ENCODE measurements around the gene ABR.

The ABR gene

DNA sequence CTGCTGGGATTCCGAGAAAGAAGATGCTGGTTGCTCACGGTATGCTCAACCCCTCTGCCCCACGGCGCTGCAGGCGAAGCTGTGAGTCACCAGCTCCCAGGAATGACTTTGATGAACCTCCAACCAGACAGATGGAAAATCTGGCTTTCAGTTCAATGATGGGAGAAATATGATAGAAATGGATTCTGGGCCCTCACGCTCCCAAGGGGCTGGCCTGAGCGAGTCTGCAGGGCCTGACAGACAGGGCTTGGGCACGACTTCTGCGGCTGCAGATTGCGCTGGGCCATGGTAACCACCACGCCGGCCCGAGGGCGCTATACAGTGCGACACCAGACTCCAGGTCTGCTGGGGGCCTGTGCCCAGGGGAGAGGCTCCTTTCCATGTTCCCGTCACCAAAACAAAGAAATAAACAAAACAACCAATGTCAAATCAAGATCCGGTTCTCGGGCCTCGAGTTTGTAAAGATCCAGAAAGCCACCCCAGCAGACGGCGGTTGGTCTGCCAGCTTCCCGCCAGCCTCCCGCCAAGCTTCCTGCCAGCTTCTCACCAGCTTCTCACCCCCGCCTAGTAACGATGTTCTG, 11.1 kb upstream of the ABR start:
- H3K4me1 Mint-ChIP-seq (ENCODE audit: low read depth), result peaks cover 6% of the 10 kb centered on the region
- no peaks in the 10 kb centered on the region for H3K9me3 Mint-ChIP-seq

DNA sequence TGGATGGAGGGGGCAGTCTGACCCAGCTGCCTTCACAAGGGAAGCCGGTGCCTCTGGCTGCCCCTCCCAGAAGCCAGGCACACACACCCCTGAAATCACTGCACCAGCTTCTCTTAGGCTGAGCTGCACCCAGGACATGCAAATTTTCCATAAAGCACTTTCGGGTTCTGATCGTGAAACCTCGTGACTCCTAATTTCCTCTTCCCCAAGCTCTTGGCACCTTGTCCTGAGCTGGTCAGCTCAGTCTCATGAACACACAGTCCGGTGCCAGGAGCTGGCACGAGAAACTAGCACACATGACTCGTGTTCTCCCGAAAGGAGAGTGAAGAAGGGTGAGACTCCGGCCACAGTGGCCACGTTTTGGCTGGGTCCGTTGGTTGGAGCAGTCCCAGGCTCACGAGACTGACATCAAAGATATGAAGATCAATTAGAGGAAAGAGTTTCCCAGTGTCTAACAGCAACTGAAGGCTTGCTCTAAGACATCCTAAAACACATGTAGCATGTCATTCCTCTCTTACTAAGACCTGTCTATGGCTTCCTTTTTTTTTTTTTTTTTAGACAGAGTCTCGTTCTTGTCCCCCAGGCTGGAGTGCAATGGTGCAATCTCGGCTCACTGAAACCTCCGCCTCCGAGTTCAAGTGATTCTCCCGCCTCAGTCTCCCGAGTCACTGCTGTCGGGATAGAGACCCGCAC, 9.2 kb upstream of the ABR start:
- DNase-seq (ENCODE audit: low spot score), result no peak
- H3K36me3 Mint-ChIP-seq (ENCODE audit: low read depth), result no peaks in the 10 kb centered on the region
- H3K4me1 Mint-ChIP-seq (ENCODE audit: low read depth), result peaks cover 6% of the 10 kb centered on the region
- no peak overlapping the region for H3K4me3 Mint-ChIP-seq
- H3K27me3 Mint-ChIP-seq (ENCODE audit: low read depth), result peaks cover 6% of the 10 kb centered on the region
- no peaks in the 10 kb centered on the region for H3K9me3 Mint-ChIP-seq
- no peak overlapping the region for H3K27ac Mint-ChIP-seq

More for the DNA sequence above, 11.1 kb upstream of the ABR start:
- DNase-seq (ENCODE audit: low spot score), result no peak
- Mint-ChIP-seq H3K27me3 (ENCODE audit: low read depth) (peaks cover 6% of the 10 kb centered on the region), H3K4me3 (no peak overlapping the region), H3K36me3 (ENCODE audit: low read depth) (no peaks in the 10 kb centered on the region), H3K27ac (no peak overlapping the region)

DNA sequence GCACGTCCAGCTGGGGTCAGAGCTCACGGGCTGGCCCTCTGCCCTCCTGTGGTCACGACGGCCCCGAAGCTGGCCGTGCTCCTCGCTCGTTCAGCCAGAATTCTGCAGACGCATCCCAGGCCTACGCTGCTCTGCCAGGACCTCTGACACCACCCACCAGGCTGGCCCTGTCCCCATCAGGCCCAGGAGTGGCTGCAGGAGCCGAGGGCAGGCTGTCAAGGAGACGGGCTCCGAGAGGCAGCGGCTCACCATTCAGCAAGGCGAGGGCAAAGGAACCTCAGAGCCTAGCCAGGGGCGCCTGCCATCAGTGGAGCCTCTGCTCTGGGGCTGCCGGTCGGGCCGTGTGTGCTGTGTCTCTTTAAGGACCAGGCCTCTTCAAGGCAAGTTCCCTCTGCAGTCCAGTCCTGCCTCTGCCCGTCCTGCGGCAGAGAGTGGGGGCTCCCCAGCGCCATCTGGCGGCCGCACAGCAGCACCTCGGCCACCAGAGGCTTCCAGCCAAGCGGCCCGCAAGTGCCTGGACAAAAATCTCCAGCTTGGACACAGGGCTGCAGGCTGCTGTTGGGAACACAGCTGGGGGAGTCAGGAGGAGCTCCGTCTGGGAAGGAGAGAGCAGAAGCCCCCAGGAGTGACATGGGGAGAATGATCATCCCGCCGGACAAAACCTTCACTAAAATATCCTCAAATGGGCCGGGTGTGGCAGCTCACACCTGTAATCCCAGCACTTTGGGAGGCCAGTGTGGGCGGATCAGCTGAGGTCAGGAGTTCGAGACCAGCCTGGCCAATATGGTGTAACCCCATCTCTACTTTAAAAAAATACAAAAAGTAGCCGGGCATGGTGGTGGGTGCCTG, 7.4 kb upstream of the ABR start:
- no peaks in the 10 kb centered on the region for H3K9me3 Mint-ChIP-seq
- DNase-seq (ENCODE audit: low spot score), result peak; percentile 71
- peaks cover 3% of the 10 kb centered on the region for H3K4me1 Mint-ChIP-seq (ENCODE audit: low read depth)
- no peak overlapping the region for H3K27ac Mint-ChIP-seq
- H3K27me3 Mint-ChIP-seq (ENCODE audit: low read depth), result peaks cover 3% of the 10 kb centered on the region
- H3K36me3 Mint-ChIP-seq (ENCODE audit: low read depth), result no peaks in the 10 kb centered on the region
- no peak overlapping the region for H3K4me3 Mint-ChIP-seq

DNA sequence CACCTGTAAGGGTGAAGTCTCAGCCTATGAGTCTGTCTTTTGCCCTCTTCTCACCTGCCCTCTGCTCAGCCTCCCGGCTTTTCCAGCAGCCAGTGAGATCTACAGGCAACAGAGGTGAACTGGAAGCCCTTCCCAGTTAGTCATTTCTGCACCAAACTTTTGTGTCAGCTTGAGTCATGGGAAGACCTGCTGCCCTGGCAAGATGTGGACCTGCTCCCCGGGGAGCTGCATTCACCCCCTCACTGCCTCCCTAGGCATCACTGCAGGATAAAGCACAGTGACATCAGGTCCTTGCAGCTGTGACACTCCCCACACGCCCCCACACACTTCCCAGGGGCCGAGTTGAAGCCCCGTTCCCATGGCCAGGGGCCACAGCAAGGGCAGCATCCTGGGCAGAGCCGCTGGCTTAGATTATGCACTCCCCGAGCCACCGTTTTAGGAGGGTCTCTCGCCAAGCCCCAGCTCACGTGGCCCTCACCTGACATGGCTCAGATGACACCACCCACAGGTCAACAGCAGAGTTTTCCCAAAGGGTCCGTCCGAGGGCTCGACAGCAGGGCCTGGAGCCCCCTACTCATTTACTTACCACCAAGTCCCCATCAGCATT, 6.5 kb upstream of the ABR start:
- no peak overlapping the region for H3K27ac Mint-ChIP-seq
- no peaks in the 10 kb centered on the region for H3K36me3 Mint-ChIP-seq (ENCODE audit: low read depth)
- H3K27me3 Mint-ChIP-seq (ENCODE audit: low read depth), result peaks cover 5% of the 10 kb centered on the region
- no peak overlapping the region for H3K4me3 Mint-ChIP-seq
- peaks cover 3% of the 10 kb centered on the region for H3K4me1 Mint-ChIP-seq (ENCODE audit: low read depth)
- H3K9me3 Mint-ChIP-seq, result no peaks in the 10 kb centered on the region
- DNase-seq (ENCODE audit: low spot score), result no peak

DNA sequence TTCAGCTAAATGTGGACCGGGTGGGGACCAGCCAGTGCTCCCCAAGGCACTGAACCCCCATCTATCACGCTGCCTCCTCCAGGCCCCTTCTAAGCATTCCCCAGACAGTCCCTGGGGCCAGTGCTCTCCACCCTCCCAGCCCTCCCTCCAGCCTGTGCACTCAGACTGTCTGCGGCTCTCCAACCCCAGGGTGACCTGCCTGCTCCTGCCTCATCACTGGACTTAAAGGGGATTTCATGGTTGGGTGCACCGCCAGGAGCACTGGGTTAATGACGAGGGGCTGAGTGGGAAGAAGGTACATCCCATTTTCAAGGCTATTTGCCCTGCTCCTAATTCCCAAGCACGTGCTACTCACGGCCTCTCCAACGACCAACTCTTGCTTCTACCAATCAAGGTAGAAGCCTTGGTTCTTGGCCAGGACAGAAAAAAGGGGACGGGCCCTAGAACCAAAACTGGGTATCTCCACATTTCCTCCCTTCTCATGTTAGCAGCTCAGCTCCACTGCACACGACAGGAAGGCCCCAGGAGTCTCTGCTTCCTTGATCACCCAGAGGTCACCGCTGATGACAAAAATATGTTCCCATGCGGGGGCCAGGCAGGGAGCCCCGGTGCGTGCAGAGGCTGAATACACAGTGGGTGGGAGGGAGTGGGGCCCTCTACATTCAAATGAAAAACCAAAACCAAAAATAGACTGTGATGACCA, 3.5 kb upstream of the ABR start:
- Mint-ChIP-seq H3K4me1 (ENCODE audit: low read depth) (peaks cover 3% of the 10 kb centered on the region), H3K27me3 (ENCODE audit: low read depth) (peaks cover 14% of the 10 kb centered on the region), H3K27ac (no peak overlapping the region), H3K36me3 (ENCODE audit: low read depth) (no peaks in the 10 kb centered on the region), H3K4me3 (no peak overlapping the region), H3K9me3 (no peaks in the 10 kb centered on the region)
- DNase-seq (ENCODE audit: low spot score), result no peak

DNA sequence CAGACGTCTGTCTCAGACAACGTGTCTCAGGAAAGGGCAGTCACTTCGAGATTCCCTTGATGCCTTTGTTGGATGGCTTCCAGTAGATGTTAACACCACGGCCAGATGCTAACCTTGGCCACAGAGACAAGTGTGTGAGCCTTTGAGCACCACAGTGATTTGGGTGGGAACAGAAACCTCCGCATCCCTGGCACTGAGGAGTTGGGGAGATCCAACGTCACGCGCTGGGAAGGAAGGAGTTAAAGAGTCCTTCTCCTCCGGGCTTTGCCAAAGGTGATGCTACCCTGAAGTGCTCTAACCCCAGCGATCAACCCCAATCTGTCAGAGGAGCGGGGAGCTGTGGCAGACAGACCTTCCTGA, 3.0 kb upstream of the ABR start:
- no peaks in the 10 kb centered on the region for H3K9me3 Mint-ChIP-seq
- DNase-seq (ENCODE audit: low spot score), result no peak
- no peak overlapping the region for H3K27ac Mint-ChIP-seq
- H3K4me1 Mint-ChIP-seq (ENCODE audit: low read depth), result peaks cover 3% of the 10 kb centered on the region
- no peak overlapping the region for H3K4me3 Mint-ChIP-seq
- H3K27me3 Mint-ChIP-seq (ENCODE audit: low read depth), result peaks cover 20% of the 10 kb centered on the region
- no peaks in the 10 kb centered on the region for H3K36me3 Mint-ChIP-seq (ENCODE audit: low read depth)

DNA sequence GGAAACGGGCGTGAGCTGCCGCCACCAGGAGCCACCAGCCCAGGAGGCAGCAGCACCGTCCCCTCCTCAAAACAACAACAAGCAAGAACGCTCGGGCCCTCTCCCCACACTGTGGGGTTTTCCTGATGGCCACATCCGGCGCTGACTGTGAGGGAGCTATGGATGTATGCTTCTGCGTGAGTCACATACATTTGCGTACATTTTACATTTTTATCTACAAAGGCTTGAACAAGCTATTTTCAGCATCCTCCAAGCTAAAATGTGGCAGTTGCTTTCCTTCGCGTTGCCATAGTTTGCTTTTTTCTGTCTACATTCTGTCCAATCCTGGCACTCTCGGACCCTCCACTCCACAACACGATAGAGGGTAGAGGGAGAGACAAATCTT, 2.0 kb upstream of the ABR start:
- Mint-ChIP-seq H3K4me3 (no peak overlapping the region), H3K4me1 (ENCODE audit: low read depth) (no peaks in the 10 kb centered on the region), H3K27ac (no peak overlapping the region), H3K27me3 (ENCODE audit: low read depth) (peaks cover 24% of the 10 kb centered on the region), H3K36me3 (ENCODE audit: low read depth) (no peaks in the 10 kb centered on the region), H3K9me3 (no peaks in the 10 kb centered on the region)
- no peak for DNase-seq (ENCODE audit: low spot score)

DNA sequence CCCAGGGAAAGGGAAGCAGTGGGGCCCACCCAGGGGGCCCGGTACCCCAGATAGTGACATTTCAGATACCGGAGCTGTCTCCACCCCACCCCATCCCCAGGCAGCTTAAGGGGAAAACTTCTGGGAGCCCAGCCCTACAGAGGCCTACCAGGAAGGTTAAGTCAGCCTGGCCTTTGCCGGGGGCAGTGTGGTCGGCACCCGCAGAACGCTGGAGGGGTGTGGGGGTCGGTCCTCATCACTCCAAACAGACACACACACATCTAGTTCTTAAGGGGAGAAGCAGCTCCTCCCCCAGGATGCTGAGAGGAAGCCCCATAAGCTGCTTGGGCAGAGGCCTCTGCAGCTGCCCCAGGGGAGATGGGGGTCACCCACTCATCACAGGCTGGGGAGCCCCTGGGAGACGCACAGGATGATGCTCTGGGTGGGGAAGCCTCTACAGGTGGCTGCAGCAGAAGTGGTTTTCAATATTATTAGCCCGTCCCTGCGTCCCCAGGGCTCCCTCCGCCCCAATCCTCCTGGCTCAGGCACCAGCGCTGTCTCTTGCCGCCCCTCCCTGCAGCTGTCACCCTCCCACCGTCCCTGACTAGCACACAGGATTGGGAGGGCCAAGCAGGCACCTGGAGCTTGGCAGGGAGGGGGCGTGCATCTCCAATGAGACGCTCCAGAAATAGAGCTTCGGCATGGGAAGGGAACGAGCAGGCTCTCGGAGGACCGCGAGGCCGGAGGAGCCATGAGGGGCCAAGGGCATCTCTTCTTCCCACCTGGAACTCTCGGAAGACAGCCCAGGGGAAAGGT, 1.4 kb upstream of the ABR start:
- H3K9me3 Mint-ChIP-seq, result no peaks in the 10 kb centered on the region
- H3K27me3 Mint-ChIP-seq (ENCODE audit: low read depth), result peaks cover 27% of the 10 kb centered on the region
- no peak overlapping the region for H3K27ac Mint-ChIP-seq
- H3K4me3 Mint-ChIP-seq, result no peak overlapping the region
- H3K36me3 Mint-ChIP-seq (ENCODE audit: low read depth), result no peaks in the 10 kb centered on the region
- no peaks in the 10 kb centered on the region for H3K4me1 Mint-ChIP-seq (ENCODE audit: low read depth)
- DNase-seq (ENCODE audit: low spot score), result no peak

DNA sequence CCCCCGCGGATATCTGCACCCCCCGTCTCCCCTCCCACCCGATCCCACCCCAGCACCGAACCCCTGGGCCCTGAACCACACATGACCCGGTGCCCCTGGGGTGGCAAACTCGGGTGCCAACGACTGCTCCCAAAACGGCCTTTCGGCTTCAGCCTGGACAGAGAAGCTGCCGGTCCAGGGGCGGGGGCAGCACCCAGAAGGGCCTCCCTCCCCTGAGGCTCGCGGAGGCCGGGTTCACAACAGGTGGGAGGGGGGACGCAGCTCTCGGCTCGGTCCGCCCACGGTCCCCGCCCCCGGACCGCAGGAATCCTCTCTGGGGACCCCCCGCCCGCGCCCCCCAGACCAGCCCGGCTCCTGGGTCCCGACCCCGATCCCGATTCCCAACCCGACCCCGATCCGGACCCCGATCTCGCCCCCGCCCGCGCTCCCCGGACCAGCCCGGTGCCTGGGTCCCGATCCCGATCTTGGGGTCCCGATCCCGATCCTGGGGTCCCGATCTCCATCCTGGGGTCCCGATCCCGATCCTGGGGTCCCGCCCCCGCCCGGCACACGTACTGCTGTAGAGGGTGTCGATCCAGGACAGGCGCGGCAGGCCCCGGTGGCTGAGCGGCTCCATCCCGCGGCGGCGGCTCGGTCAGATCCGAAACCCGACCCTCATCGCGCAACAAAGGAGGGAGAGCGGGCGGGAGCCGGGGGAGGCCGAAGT, 516 bp downstream of the ABR start:
- Mint-ChIP-seq H3K4me1 (ENCODE audit: low read depth) (no peaks in the 10 kb centered on the region), H3K4me3 (peak overlapping the region; percentile 64), H3K36me3 (ENCODE audit: low read depth) (no peaks in the 10 kb centered on the region), H3K27me3 (ENCODE audit: low read depth) (peaks cover 27% of the 10 kb centered on the region), H3K27ac (no peak overlapping the region), H3K9me3 (no peaks in the 10 kb centered on the region)
- DNase-seq (ENCODE audit: low spot score), result no peak

DNA sequence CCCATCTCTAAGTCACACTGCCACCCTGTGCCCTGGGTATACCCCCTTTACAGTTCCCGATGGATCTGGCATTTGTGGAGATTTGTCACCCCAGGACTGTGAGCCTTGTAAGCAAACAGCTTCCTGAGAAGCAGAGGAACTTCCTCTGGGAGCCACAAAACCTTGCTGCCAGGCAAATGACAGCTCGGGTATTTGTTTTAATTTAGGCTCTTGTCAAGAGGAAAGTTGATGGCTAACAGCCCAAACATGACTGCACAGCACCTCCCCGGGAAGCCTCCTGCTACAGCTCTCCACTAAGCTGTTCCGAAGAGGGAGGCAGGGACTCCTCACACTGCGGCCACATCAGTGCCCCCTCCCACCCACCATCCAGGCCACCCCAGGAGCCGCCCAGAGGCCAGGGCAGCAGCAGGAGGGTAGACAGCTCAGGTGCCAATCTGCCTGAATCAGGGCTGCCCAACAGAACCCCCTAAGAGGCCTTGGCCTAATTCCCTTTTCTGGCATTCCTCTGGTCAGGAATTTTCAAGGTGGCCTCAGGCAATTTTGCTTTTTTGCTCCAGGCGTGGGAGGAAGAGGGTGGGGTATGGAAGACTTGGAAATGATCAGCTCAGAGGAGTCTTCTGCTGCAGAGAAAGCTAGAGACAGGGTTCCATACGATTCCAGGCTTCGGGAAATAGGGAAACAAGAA, 2.6 kb downstream of the ABR start:
- Mint-ChIP-seq H3K4me3 (no peak overlapping the region), H3K27ac (no peak overlapping the region), H3K36me3 (ENCODE audit: low read depth) (no peaks in the 10 kb centered on the region), H3K9me3 (no peaks in the 10 kb centered on the region), H3K27me3 (ENCODE audit: low read depth) (peaks cover 27% of the 10 kb centered on the region), H3K4me1 (ENCODE audit: low read depth) (no peaks in the 10 kb centered on the region)
- no peak for DNase-seq (ENCODE audit: low spot score)

DNA sequence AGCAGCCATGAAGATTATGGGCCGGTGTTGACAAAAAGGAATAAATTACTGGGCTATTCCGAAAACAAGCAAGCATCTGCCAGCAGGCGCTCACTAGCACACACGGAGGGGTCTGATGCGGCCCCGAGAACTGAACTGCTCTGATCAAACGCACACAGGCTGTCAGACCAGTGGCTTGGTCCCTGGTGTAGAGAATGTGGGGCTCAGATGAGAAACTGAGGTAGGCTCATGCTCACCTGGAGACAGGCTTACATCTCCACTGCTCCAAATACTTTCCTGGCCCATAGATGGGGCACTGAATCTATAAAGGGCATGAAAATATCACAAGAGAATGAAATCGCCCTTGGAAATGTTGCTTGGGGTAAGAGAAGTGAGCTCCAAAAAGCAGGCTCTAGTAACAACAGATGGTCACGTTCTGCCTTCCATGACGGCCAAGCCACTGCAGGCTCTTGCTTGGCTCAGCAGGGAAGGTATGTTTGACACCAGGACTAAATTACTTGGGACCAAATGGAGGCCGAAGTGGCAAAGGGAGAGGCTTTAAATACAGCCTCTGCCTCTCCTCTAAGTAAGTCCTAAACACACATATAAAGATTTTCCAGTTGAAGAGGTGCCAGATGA, 5.4 kb downstream of the ABR start:
- Mint-ChIP-seq H3K4me1 (ENCODE audit: low read depth) (no peaks in the 10 kb centered on the region), H3K9me3 (no peaks in the 10 kb centered on the region), H3K27me3 (ENCODE audit: low read depth) (peaks cover 19% of the 10 kb centered on the region), H3K27ac (no peak overlapping the region), H3K4me3 (no peak overlapping the region), H3K36me3 (ENCODE audit: low read depth) (no peaks in the 10 kb centered on the region)
- no peak for DNase-seq (ENCODE audit: low spot score)
